SU-DHL-6 (cell line): ENCODE measurements around the gene CACNA2D4.

ENCODE experiments used
- EZH2phosphoT487 ChIP-seq: fragments of 200-600 bp; sonication (generic), shearing (Covaris generic); conservative IDR thresholded peaks from 2 replicates; pipeline ENCODE4 v1.6.1; 2018; ENCODE audit warnings: mild to moderate bottlenecking, antibody characterized with exemption, low read length, moderate library complexity, mixed read lengths
- TF ChIP-seq, protein P1 (sequence below): fragments of 200-600 bp; sonication (generic); IDR thresholded peaks from one replicate; pipeline ENCODE4 v1.5.1; 2017; ENCODE audit warnings: antibody characterized with exemption, mild to moderate bottlenecking, low read length, moderate library complexity; ENCODE audit not compliant: insufficient read depth, poor library complexity, severe bottlenecking

- TF ChIP-seq, protein P1, sequence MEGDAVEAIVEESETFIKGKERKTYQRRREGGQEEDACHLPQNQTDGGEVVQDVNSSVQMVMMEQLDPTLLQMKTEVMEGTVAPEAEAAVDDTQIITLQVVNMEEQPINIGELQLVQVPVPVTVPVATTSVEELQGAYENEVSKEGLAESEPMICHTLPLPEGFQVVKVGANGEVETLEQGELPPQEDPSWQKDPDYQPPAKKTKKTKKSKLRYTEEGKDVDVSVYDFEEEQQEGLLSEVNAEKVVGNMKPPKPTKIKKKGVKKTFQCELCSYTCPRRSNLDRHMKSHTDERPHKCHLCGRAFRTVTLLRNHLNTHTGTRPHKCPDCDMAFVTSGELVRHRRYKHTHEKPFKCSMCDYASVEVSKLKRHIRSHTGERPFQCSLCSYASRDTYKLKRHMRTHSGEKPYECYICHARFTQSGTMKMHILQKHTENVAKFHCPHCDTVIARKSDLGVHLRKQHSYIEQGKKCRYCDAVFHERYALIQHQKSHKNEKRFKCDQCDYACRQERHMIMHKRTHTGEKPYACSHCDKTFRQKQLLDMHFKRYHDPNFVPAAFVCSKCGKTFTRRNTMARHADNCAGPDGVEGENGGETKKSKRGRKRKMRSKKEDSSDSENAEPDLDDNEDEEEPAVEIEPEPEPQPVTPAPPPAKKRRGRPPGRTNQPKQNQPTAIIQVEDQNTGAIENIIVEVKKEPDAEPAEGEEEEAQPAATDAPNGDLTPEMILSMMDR: no peak
- no peak for TF ChIP-seq EZH2phosphoT487
Measured at GRCh38 chr12:1845886-1846285, 72.6 kb downstream of the CACNA2D4 start.
